ENCODE results near the gene LCOR.
A peak's percentile ranks its signal among the peaks of the same experiment; 100 is the strongest.
"Not testable (repeated sequence)": the region's sequence is repeated elsewhere in the genome, so short reads cannot be mapped to it uniquely, and the experiment has no call there.

Gene LCOR

GRCh38 chr10:96840841-96841518, 8.9 kb downstream of the LCOR start:
- peak; percentile 76 for DNase-seq (ENCODE audit: low read depth)

- no peak for DNase-seq (ENCODE audit: low read depth)
These were observed 11.0 kb downstream of the LCOR start for GRCh38 chr10:96842896-96843723.

GRCh38 chr10:96843823-96844222, 11.7 kb downstream of the LCOR start:
- no peak for DNase-seq (ENCODE audit: low read depth)

- no peak for DNase-seq (ENCODE audit: low read depth)
These were observed 14.3 kb downstream of the LCOR start for GRCh38 chr10:96846395-96846794.

- DNase-seq (ENCODE audit: low read depth), result no peak
These were observed 14.8 kb downstream of the LCOR start for GRCh38 chr10:96846926-96847325.

- DNase-seq (ENCODE audit: low read depth), result not testable (repeated sequence)
These were observed 15.3 kb downstream of the LCOR start for GRCh38 chr10:96847356-96847755.

GRCh38 chr10:96850113-96850512, 18.0 kb downstream of the LCOR start:
- DNase-seq (ENCODE audit: low read depth), result no peak

GRCh38 chr10:96850825-96851224, 18.7 kb downstream of the LCOR start:
- peak; percentile 98 for DNase-seq (ENCODE audit: low read depth)

- peak; percentile 16 for DNase-seq (ENCODE audit: low read depth)
These were observed 19.2 kb downstream of the LCOR start for GRCh38 chr10:96851281-96851680.

GRCh38 chr10:96856317-96856716, 24.2 kb downstream of the LCOR start:
- DNase-seq (ENCODE audit: low read depth), result no peak

GRCh38 chr10:96857301-96858012, 25.4 kb downstream of the LCOR start:
- no peak for DNase-seq (ENCODE audit: low read depth)

GRCh38 chr10:96858038-96858705, 26.1 kb downstream of the LCOR start:
- DNase-seq (ENCODE audit: low read depth), result no peak

GRCh38 chr10:96858706-96859050, 26.6 kb downstream of the LCOR start:
- no peak for DNase-seq (ENCODE audit: low read depth)

- DNase-seq (ENCODE audit: low read depth), result no peak
These were observed 28.7 kb downstream of the LCOR start for GRCh38 chr10:96860631-96861277.

- DNase-seq (ENCODE audit: low read depth), result no peak
These were observed 31.9 kb downstream of the LCOR start for GRCh38 chr10:96863922-96864543.

- no peak for DNase-seq (ENCODE audit: low read depth)
These were observed 41.0 kb downstream of the LCOR start for GRCh38 chr10:96873086-96873485.

- DNase-seq (ENCODE audit: low read depth), result no peak
These were observed 41.8 kb downstream of the LCOR start for GRCh38 chr10:96873756-96874467.

- no peak for DNase-seq (ENCODE audit: low read depth)
These were observed 46.0 kb downstream of the LCOR start for GRCh38 chr10:96878057-96878456.

GRCh38 chr10:96880575-96880974, 48.5 kb downstream of the LCOR start:
- no peak for DNase-seq (ENCODE audit: low read depth)

- no peak for DNase-seq (ENCODE audit: low read depth)
These were observed 57.5 kb downstream of the LCOR start for GRCh38 chr10:96889415-96890171.

Data from amniotic epithelial cell (primary cell).